Liver (tissue), 9 donors: ENCODE results near the gene FGL2. TPM values are rescaled to one million over a fixed set of nuclear protein-coding genes. Genes with fewer than 3 reads are reported as not detected.
"Not testable (repeated sequence)": the region's sequence is repeated elsewhere in the genome, so short reads cannot be mapped to it uniquely, and the experiment has no call there.

ENCODE experiments used
- DNase-seq: peaks from one replicate; pipeline ENCODE4 v3.0.0-alpha.2; 2017; ENCODE audit warnings: low spot score
- H3K27ac ChIP-seq, 2 donors: one replicate each; pipeline ENCODE4 v1.7.0; 2013; ENCODE audit warnings: inconsistent platforms in 2 of 2, low read length in 2 of 2, control low read depth in 1 of 2, low read depth in 1 of 2, mild to moderate bottlenecking in 1 of 2
- H3K27me3 ChIP-seq, 4 donors: one replicate each; pipeline versions ENCODE4 v1.6.1 to v1.7.0; 2013; ENCODE audit warnings: low read length in 3 of 4, inconsistent platforms in 1 of 4, mild to moderate bottlenecking in 1 of 4, moderate library complexity in 1 of 4; ENCODE audit not compliant: control insufficient read depth in 4 of 4, insufficient read depth in 4 of 4
- H3K36me3 ChIP-seq, 4 donors: one replicate each; pipeline versions ENCODE4 v1.6.1 to v1.7.0; 2013; ENCODE audit warnings: low read length in 3 of 4, mild to moderate bottlenecking in 3 of 4, low read depth in 1 of 4, moderate library complexity in 1 of 4; ENCODE audit not compliant: control insufficient read depth in 4 of 4, insufficient read depth in 3 of 4
- H3K4me1 ChIP-seq, 4 donors: one replicate each; pipeline versions ENCODE4 v1.6.1 to v1.7.0; 2013; ENCODE audit warnings: low read length in 3 of 4, mild to moderate bottlenecking in 3 of 4, moderate library complexity in 1 of 4; ENCODE audit not compliant: control insufficient read depth in 4 of 4, insufficient read depth in 4 of 4
- H3K4me3 ChIP-seq, 3 donors: one replicate each; pipeline versions ENCODE4 v1.6.1 to v1.7.0; 2013; ENCODE audit warnings: low read length in 3 of 3, control low read depth in 1 of 3, low read depth in 1 of 3, mild to moderate bottlenecking in 1 of 3
- H3K9ac ChIP-seq, 2 donors: one replicate each; pipeline ENCODE4 v1.7.0; 2013; ENCODE audit warnings: low read length in 2 of 2, mild to moderate bottlenecking in 2 of 2, moderate library complexity in 2 of 2, control low read depth in 1 of 2, low read depth in 1 of 2
- H3K9me3 ChIP-seq, 4 donors: one replicate each; pipeline versions ENCODE4 v1.6.1 to v1.7.0; 2013; ENCODE audit warnings: low read length in 3 of 4; ENCODE audit not compliant: control insufficient read depth in 4 of 4
- polyA plus RNA-seq, 2 donors: library from polyadenylated mRNA; stranded (reverse) in 1 of 2; unstranded in 1 of 2; fragments of 200-250 nt in 1 of 2; fragments of >200 nt in 1 of 2; fragmentation: Nextera tagmentation in 1 of 2; extraction: Ambion mirVana in 1 of 2; gene quantifications; one replicate each; pipeline versions ENCODE4 v1.2.1 to v1.2.3, GENCODE V29; 2013 to 2015
- total RNA-seq, 2 donors: library from RNA; depleted of rRNA; stranded (reverse); fragments of >200 nt; gene quantifications; one replicate each; pipeline ENCODE4 v1.2.3, GENCODE V29; 2014
- donor health status: healthy.
- donor health status: healthy.
- donor health status: healthy.
- donor health status: healthy.
- donor health status: healthy.

The FGL2 gene
- total and polyA plus RNA-seq, 4 donors: 2.7 to 21.7 (median 13.6) TPM

- not testable (repeated sequence) for DNase-seq, H3K27me3 ChIP-seq, H3K9ac ChIP-seq, H3K9me3 ChIP-seq, H3K36me3 ChIP-seq, H3K4me1 ChIP-seq, H3K4me3 ChIP-seq, H3K27ac ChIP-seq
Observed at GRCh38 chr7:77152232-77152631, 47.4 kb downstream of the FGL2 start.

Other genes starting within 250 kb of the FGL2 start
- gene SPDYE17, start 167.5 kb downstream of the FGL2 start, total RNA-seq: not detected
- not detected for gene SPDYE17, start 167.5 kb downstream of the FGL2 start, polyA plus RNA-seq
- under 1 TPM; 0.09 to 0.75 TPM for gene SPDYE18, start 137.3 kb downstream of the FGL2 start, total RNA-seq
- under 1 TPM; 0.21 to 0.47 TPM for gene SPDYE18, start 137.3 kb downstream of the FGL2 start, polyA plus RNA-seq
- gene CCDC146, start 77.2 kb downstream of the FGL2 start, total RNA-seq: 1 to 10 TPM; 2.7 to 3.5 TPM
- gene CCDC146, start 77.2 kb downstream of the FGL2 start, polyA plus RNA-seq: 1 to 10 TPM; 1.3 to 3.9 TPM
- gene GSAP, start 216.5 kb upstream of the FGL2 start, total RNA-seq: 10 to 100 TPM; 11.2 to 24.2 TPM
- gene GSAP, start 216.5 kb upstream of the FGL2 start, polyA plus RNA-seq: 10 to 100 TPM in 1 of 2 donors, 1 to 10 TPM in 1; 4.1 to 30.9 TPM